ENCODE data around the gene MC2R.
A peak's percentile ranks its signal among the peaks of the same experiment; 100 is the strongest.

MC2R gene

DNA sequence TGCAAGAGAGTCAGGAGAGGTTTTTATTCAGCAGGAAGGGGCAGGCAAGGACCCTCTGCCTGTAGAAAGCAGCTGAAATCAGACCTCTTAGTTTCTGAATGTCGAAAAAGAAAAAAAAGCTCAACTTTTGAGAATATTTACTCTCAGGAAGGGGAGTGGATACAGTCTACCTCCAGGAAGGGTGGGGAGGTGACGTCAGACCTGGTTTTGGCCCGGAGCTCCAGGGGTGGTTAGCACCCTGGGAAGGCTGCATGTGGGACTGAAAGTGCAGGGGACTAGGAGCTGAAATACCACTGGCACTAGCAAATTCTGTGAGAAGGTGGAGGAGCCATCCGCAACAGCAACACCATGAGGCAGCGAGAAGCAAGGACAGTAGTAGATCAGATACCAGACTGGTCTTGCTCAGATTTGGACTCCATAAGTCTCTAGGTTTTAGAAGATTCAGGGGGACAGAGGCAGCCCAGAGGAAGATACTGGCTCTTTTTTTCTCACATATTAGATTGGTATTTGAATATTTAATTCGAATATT lies 19.8 kb downstream of the MC2R start:
- TF ChIP-seq, protein P1, sequence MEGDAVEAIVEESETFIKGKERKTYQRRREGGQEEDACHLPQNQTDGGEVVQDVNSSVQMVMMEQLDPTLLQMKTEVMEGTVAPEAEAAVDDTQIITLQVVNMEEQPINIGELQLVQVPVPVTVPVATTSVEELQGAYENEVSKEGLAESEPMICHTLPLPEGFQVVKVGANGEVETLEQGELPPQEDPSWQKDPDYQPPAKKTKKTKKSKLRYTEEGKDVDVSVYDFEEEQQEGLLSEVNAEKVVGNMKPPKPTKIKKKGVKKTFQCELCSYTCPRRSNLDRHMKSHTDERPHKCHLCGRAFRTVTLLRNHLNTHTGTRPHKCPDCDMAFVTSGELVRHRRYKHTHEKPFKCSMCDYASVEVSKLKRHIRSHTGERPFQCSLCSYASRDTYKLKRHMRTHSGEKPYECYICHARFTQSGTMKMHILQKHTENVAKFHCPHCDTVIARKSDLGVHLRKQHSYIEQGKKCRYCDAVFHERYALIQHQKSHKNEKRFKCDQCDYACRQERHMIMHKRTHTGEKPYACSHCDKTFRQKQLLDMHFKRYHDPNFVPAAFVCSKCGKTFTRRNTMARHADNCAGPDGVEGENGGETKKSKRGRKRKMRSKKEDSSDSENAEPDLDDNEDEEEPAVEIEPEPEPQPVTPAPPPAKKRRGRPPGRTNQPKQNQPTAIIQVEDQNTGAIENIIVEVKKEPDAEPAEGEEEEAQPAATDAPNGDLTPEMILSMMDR (IDR thresholded peaks at IDR 0.05; ENCODE audit: extremely low read depth, missing control alignments): no peak
- DNase-seq (ENCODE audit: low spot score): no peak

DNA sequence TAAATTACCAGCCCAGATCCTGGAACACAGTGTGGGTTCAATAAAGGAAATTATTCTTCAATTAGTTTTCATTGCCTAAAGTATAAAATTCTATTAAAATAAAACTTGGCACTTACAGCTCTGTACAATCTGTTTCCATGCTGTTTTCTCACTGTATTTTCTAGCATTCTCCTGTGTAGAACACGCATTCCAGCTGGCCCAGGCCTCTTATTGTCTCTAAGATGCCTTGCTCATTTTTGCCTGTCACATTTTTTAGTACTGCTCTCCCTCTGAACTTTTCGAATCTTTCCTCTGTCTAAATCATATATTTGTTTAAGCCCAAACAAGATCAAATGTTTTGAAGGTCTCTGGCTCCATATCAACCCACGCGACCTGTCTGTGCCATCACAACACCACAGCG lies 20.8 kb downstream of the MC2R start:
- TF ChIP-seq, protein P1 (IDR thresholded peaks at IDR 0.05; ENCODE audit: extremely low read depth, missing control alignments): no peak
- no peak for DNase-seq (ENCODE audit: low spot score)

DNA sequence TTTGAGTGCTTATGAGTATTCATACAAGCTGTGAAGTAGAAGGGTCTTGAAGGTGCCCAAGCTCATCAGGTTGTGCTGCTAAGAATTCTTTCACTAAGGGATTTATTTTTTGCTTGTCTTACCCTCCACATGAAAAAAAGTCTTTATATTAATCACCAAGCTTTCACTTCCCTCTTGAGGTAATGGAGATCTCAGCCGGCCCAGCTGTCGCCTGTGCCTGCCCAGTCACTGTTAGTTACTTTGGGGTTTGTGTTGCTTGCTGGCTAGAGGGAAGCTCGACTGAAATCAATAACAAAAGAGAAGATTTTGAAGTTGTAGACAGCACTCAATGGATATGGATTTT lies 21.9 kb downstream of the MC2R start:
- TF ChIP-seq, protein P1 (IDR thresholded peaks at IDR 0.05; ENCODE audit: extremely low read depth, missing control alignments): no peak
- peak; percentile 80 for DNase-seq (ENCODE audit: low spot score)

DNA sequence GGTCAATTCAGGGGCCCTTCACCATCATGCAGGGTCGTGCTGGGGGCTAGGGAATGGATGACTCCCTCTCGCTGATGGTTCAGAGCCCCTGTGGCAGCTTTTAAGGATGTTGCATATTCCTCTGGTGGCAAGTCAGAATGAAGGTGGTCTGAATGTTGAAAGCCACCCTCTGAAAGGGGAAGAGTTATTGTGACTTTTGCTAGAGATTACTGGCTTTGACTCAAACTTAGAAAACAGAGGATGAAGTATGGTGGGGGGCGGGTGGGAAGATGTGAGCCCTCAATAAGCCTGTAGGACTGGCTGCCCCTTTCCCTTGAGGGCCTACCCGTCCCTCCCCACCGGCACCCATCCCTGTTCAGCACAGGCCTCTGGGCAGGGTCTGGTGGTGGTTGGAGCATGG lies 23.2 kb downstream of the MC2R start:
- TF ChIP-seq, protein P1 (IDR thresholded peaks at IDR 0.05; ENCODE audit: extremely low read depth, missing control alignments): no peak
- DNase-seq (ENCODE audit: low spot score): no peak

DNA sequence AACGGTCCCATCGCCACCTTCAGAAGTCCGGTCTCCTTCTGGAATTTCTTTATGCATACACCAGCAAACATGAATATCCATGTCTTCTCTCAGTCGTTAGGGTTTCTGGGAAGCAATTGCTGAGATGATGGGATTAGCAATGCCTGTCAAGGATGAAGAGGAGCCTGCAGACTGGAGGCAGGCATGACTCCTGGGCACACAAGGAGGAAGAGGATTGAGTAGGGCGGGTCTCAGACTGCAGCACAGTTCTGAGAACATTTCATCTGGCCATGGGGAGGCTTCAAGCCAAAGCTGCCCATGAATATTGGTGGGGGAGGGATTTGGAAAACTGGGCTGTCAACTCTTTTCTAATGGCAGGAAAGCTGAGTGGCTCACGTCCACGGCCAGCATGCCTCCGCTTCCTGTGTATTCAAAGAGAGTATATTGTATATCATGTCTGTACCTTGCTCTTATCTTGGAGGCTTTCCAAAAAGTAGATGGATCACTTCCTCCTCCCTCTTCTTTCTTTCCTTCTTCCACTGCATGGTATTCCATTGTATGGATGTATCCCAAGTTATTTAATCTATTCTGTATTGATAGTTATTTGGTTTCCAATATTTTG lies 24.5 kb downstream of the MC2R start:
- DNase-seq (ENCODE audit: low spot score): no peak
- TF ChIP-seq, protein P1 (IDR thresholded peaks at IDR 0.05; ENCODE audit: extremely low read depth, missing control alignments): no peak

DNA sequence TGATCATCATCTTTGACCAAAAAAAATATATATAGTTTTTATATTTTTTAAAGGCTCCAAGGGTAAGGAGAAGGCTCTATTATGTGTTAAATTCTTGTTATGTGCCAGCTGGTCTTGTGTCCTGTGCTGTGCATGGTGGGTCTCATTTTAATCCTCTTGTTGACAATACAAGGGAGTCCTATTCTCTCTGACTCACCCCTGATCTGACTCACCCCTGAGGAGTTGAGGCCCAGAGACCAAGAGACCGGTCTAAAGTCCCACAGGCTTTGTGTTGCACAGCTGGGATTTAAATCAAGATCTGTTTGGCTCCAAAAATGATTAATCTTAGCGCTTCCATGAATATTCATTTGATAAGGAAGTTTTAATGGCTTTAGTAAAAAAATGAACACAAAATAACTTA lies 25.7 kb downstream of the MC2R start:
- TF ChIP-seq, protein P1 (IDR thresholded peaks at IDR 0.05; ENCODE audit: extremely low read depth, missing control alignments): no peak

DNA sequence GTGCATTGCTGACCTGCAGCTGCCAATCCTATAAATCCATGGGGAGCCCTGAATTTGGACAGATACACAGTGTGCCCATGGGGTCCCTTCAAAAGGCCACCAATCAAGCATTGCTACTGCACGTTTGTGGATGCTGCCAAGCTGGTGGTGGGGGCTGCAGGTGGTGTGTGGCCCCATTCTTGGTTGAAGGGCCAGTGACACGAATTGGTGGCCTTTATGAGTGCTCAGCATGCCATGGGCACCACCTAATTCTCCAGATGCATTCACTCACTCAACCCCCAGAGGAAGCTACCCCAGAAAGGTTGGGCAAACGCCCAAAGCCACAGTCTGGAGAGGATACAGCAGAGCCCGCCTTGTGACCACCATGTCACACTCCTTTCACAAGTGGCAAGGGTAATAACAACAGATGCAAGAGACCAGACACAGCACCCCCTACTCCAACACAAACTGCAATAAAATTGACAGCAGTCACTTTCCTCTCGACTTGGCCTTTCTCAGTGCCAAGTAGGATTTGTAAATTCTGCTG lies 27.1 kb downstream of the MC2R start:
- TF ChIP-seq, protein P1 (IDR thresholded peaks at IDR 0.05; ENCODE audit: extremely low read depth, missing control alignments): no peak
- no peak for DNase-seq (ENCODE audit: low spot score)

More for the DNA sequence above, 25.7 kb downstream of the MC2R start:
- no peak for DNase-seq (ENCODE audit: low spot score)
